HepG2 (cell line): Measurements from ENCODE around the gene SOHLH2. TPM values are rescaled to one million over a fixed set of nuclear protein-coding genes. Genes with fewer than 3 reads are reported as not detected.

Source experiments
- ATAC-seq: fragments of 200-7000 bp; cut with Tn5 transposase; 3 replicates; pipeline ENCODE4 v1.9.1; 2020; ENCODE audit warnings: mild to moderate bottlenecking, moderate library complexity
- BruUV-seq: library from RNA; stranded (reverse); fragments of 400-500 nt; replicated peaks from 2 replicates; lab custom pipeline; 2021; lab: Mats Ljungman, UMichigan
- CTCF ChIA-PET: fragments of 300-600 bp; formaldehyde crosslinking; extraction: SDS; loops from one replicate; lab custom pipeline; 2021; ENCODE audit warnings: low total read pairs, inconsistent platforms, low intra/inter-chr PET ratio; lab: Yijun Ruan, JAX
- POLR2A ChIA-PET: fragments of 350-600 bp; sonication (Branson Sonifier 250); formaldehyde crosslinking; loops from one replicate; lab custom pipeline; 2020; ENCODE audit warnings: antibody characterized with exemption, inconsistent platforms; lab: Yijun Ruan, JAX
- DNase-seq: peaks from one replicate; pipeline ENCODE4 v3.0.0-alpha.2; 2015; ENCODE audit warnings: low spot score
- FAIRE-seq: peaks from 3 replicates; lab custom pipeline; 2011; peaks lifted over from hg19 to GRCh38; lab: Jason Lieb, UNC
- H2AFZ ChIP-seq: one replicate; pipeline ENCODE4 v1.6.1; 2011; ENCODE audit warnings: low read length, inconsistent platforms
- H3K27ac ChIP-seq: fragments of 300-600 bp; 3 replicates; pipeline ENCODE4 v1.8.0; 2011; ENCODE audit warnings: mixed run types, mild to moderate bottlenecking, mixed read lengths, low read length, inconsistent platforms; ENCODE audit not compliant: insufficient read depth; ENCODE audit errors: extremely low read length
- H3K27me3 ChIP-seq, 2 experiments: fragments of 200-600 bp in 1 of 2; 2 replicates in 1 of 2; 3 replicates in 1 of 2; pipeline versions ENCODE4 v1.6.0 to v1.8.0; 2011; ENCODE audit warnings: low read length in 2 of 2, mild to moderate bottlenecking in 2 of 2, moderate library complexity in 2 of 2, inconsistent platforms in 1 of 2; ENCODE audit not compliant: insufficient read depth in 2 of 2, control insufficient read depth in 1 of 2
- H3K36me3 ChIP-seq, 2 experiments: fragments of 200-600 bp in 1 of 2; replicated peaks in 1 of 2; 2 replicates in 1 of 2; 3 replicates in 1 of 2; pipeline versions ENCODE4 v1.5.1 to v1.8.0; 2011; ENCODE audit warnings: low read length in 2 of 2, inconsistent platforms in 1 of 2; ENCODE audit not compliant: insufficient read depth in 2 of 2, control insufficient read depth in 1 of 2
- H3K4me1 ChIP-seq: 2 replicates; pipeline ENCODE4 v1.5.1; 2012; ENCODE audit warnings: low read length, inconsistent platforms; ENCODE audit not compliant: insufficient read depth
- H3K4me2 ChIP-seq: 2 replicates; pipeline ENCODE4 v1.6.0; 2011; ENCODE audit warnings: low read depth, low read length, inconsistent platforms
- H3K4me3 ChIP-seq, 3 experiments: fragments of 200-600 bp in 1 of 3; sonication (generic), shearing (Covaris generic) in 1 of 3; replicated peaks in 1 of 3; 2 replicates each; pipeline ENCODE4 v1.5.1; 2011 to 2016; ENCODE audit warnings: low read length in 3 of 3, inconsistent platforms in 2 of 3, low read depth in 2 of 3, mild to moderate bottlenecking in 2 of 3, control low read depth in 1 of 3, mixed read lengths in 1 of 3; ENCODE audit not compliant: insufficient read depth in 1 of 3
- H3K79me2 ChIP-seq: one replicate; pipeline ENCODE4 v1.6.1; 2011; ENCODE audit warnings: low read length, inconsistent platforms; ENCODE audit not compliant: insufficient read depth
- H3K9ac ChIP-seq: 2 replicates; pipeline ENCODE4 v1.6.0; 2011; ENCODE audit warnings: mild to moderate bottlenecking, low read depth, low read length, inconsistent platforms; ENCODE audit not compliant: insufficient read depth
- H3K9me3 ChIP-seq: 2 replicates; pipeline ENCODE4 v1.5.1; 2012; ENCODE audit warnings: mild to moderate bottlenecking, low read length
- H4K20me1 ChIP-seq: 2 replicates; pipeline ENCODE4 v1.6.0; 2011; ENCODE audit warnings: inconsistent platforms, mild to moderate bottlenecking, low read length, moderate library complexity; ENCODE audit not compliant: insufficient read depth
- DPF2 ChIP-seq: sonication (generic); formaldehyde crosslinking; IDR thresholded peaks from 2 replicates; pipeline ENCODE4 v1.4.0; 2020; ENCODE audit warnings: mild to moderate bottlenecking, low read depth, missing genetic modification reagents, borderline replicate concordance
- HBP1 ChIP-seq: IDR thresholded peaks from 2 replicates; pipeline ENCODE4 v1.6.1; 2016; ENCODE audit warnings: low read depth, control low read depth
- KDM6A ChIP-seq: IDR thresholded peaks from 2 replicates; pipeline ENCODE4 v1.6.1; 2016; ENCODE audit warnings: low read depth
- TRAFD1 ChIP-seq: sonication (generic); formaldehyde crosslinking; IDR thresholded peaks from 2 replicates; pipeline ENCODE4 v1.5.1; 2020; ENCODE audit warnings: missing genetic modification reagents, mild to moderate bottlenecking, borderline replicate concordance
- ZHX1 ChIP-seq: sonication (generic); formaldehyde crosslinking; IDR thresholded peaks from 2 replicates; pipeline ENCODE4 v1.8.1; 2022; ENCODE audit warnings: low read depth, mild to moderate bottlenecking, missing genetic modification reagents
- ZMYM2 ChIP-seq: sonication (generic); formaldehyde crosslinking; IDR thresholded peaks from 2 replicates; pipeline ENCODE4 v1.8.0; 2022; ENCODE audit warnings: mild to moderate bottlenecking, missing genetic modification reagents
- ZNF362 ChIP-seq: sonication (generic); formaldehyde crosslinking; IDR thresholded peaks from 2 replicates; pipeline ENCODE4 v1.4.0; 2020; ENCODE audit warnings: missing genetic modification reagents, mild to moderate bottlenecking, borderline replicate concordance
- ZSCAN30 ChIP-seq: sonication (generic); formaldehyde crosslinking; IDR thresholded peaks from 2 replicates; pipeline ENCODE4 v1.5.0; 2020; ENCODE audit warnings: mild to moderate bottlenecking, missing genetic modification reagents
- WGBS: methylation state at CpG from one replicate; pipeline ENCODE4 v1.1.6; 2017; ENCODE audit warnings: low lambda C conversion rate; 5-methylcytosine and 5-hydroxymethylcytosine counted together
- in situ Hi-C: cut with HindIII; loops from 2 replicates; pipeline ENCODE4 v1.10.0; 2017; ENCODE audit warnings: low pct_unique_long_range_greater_than_20kb; ENCODE audit not compliant: extremely low pct_ligation_motif_present
- intact Hi-C: fragments of 100-400 bp; cut with micrococcal nuclease; formaldehyde crosslinking; loops from one replicate; pipeline ENCODE4 v1.10.0; 2022; ENCODE audit not compliant: unreplicated experiment
- polyA plus RNA-seq, 8 experiments: library from polyadenylated mRNA; depleted of rRNA in 3 of 8; stranded (reverse) in 7 of 8; unstranded in 1 of 8; fragments of >200 nt; fragmentation: Illumina TruSeq in 4 of 8; extraction: Trizol in 4 of 8; gene quantifications; 2 replicates each; pipeline versions ENCODE4 v1.2.1 to v1.2.3, GENCODE V29; 2011 to 2016; ENCODE audit warnings: low read depth in 4 of 8, missing spikeins in 1 of 8, mixed read lengths in 1 of 8; ENCODE audit not compliant: insufficient read depth in 1 of 8
- total RNA-seq, 5 experiments: library from RNA; depleted of rRNA; stranded (reverse); fragments of >200 nt; fragmentation: Illumina TruSeq; extraction: Trizol; gene quantifications; 2 replicates each; pipeline ENCODE4 v1.2.3, GENCODE V29; 2016; ENCODE audit warnings: low read depth in 1 of 5

The SOHLH2 gene
- total and polyA plus RNA-seq, 2 of the 13 experiments (the other 11 are each of a cell fraction or from before 2014, with no cell fraction given): not detected

- intact Hi-C loops: no loop called here
- DNase-seq: no peak
- Histone ChIP-seq H3K36me3 (no peaks in the 10 kb centered on the region), H3K9me3 (no peaks in the 10 kb centered on the region), H3K9ac (no peak overlapping the region), H3K27ac (no peak overlapping the region), H3K27me3 (no peaks in the 10 kb centered on the region), H3K79me2 (no peaks in the 10 kb centered on the region), H3K4me1 (no peaks in the 10 kb centered on the region), H2AFZ (no peak overlapping the region), H4K20me1 (no peaks in the 10 kb centered on the region), H3K4me3 (no peak overlapping the region), H3K4me2 (no peak overlapping the region)
- TF ChIP-seq ZSCAN30 (CRISPR knock-in tag): no peak
- TF ChIP-seq ZMYM2: no peak
- 35% methylated on average over 2 of the region's 3 CpGs for WGBS
- FAIRE-seq: no peak
- CTCF ChIA-PET: no interaction called here
- POLR2A ChIA-PET: no interaction called here
- in situ Hi-C loops: no loop called here
- BruUV-seq: no TSS peak
- no peak for ATAC-seq
Measured at GRCh38 chr13:36261011-36261410, 46.7 kb upstream of the SOHLH2 start.

GRCh38 chr13:36259361-36260137 is 45.2 kb upstream of the SOHLH2 start:
- Histone ChIP-seq H3K4me3 (no peak overlapping the region), H3K4me2 (no peak overlapping the region), H3K4me1 (no peaks in the 10 kb centered on the region), H3K36me3 (no peaks in the 10 kb centered on the region), H3K9ac (no peak overlapping the region), H3K79me2 (no peaks in the 10 kb centered on the region), H3K9me3 (no peaks in the 10 kb centered on the region), H3K27me3 (no peaks in the 10 kb centered on the region), H3K27ac (no peak overlapping the region), H2AFZ (no peak overlapping the region), H4K20me1 (no peaks in the 10 kb centered on the region)
- DNase-seq: no peak
- in situ Hi-C loops: no loop called here
- POLR2A ChIA-PET: no interaction called here
- TF ChIP-seq ZHX1 (CRISPR knock-in tag) (no peak), TRAFD1 (CRISPR knock-in tag) (no peak), ZNF362 (no peak), KDM6A (CRISPR knock-in tag) (no peak), DPF2 (CRISPR knock-in tag) (no peak), HBP1 (CRISPR knock-in tag) (no peak)
- no peak for FAIRE-seq
- WGBS: 11% methylated on average over 7 of the region's 8 CpGs
- intact Hi-C loops: no loop called here
- no peak for ATAC-seq
- CTCF ChIA-PET: no interaction called here
- BruUV-seq: no TSS peak
